ENCODE results near the gene FGF18.

The FGF18 gene

GRCh38 chr5:171438738-171439137 lies 19.3 kb downstream of the FGF18 start:
- Histone ChIP-seq H3K4me3 (ENCODE audit: low read length) (no peak overlapping the region), H3K4me2 (ENCODE audit: low read length) (no peak overlapping the region), H3K27ac (ENCODE audit: low read length) (no peak overlapping the region), H3K9ac (ENCODE audit: low read length) (no peak overlapping the region), H3K4me1 (ENCODE audit: low read length) (peaks cover 3% of the 10 kb centered on the region; the same call in 1 of the 2 replicates), H3K36me3 (replicated peaks; ENCODE audit: low read depth, low read length) (no peaks in the 10 kb centered on the region), H3K9me3 (ENCODE audit: insufficient read depth, low read length) (no peaks in the 10 kb centered on the region), H2AFZ (ENCODE audit: low read depth, low read length) (no peak overlapping the region), H3K27me3 (ENCODE audit: low read depth, low read length) (no peaks in the 10 kb centered on the region), H4K20me1 (ENCODE audit: insufficient read depth, low read length) (no peaks in the 10 kb centered on the region), H3K79me2 (ENCODE audit: low read length) (no peaks in the 10 kb centered on the region)
- no peak for TF ChIP-seq EZH2phosphoT487 (IDR thresholded peaks at IDR 0.05; ENCODE audit: low read depth)
- TF ChIP-seq, protein P1, sequence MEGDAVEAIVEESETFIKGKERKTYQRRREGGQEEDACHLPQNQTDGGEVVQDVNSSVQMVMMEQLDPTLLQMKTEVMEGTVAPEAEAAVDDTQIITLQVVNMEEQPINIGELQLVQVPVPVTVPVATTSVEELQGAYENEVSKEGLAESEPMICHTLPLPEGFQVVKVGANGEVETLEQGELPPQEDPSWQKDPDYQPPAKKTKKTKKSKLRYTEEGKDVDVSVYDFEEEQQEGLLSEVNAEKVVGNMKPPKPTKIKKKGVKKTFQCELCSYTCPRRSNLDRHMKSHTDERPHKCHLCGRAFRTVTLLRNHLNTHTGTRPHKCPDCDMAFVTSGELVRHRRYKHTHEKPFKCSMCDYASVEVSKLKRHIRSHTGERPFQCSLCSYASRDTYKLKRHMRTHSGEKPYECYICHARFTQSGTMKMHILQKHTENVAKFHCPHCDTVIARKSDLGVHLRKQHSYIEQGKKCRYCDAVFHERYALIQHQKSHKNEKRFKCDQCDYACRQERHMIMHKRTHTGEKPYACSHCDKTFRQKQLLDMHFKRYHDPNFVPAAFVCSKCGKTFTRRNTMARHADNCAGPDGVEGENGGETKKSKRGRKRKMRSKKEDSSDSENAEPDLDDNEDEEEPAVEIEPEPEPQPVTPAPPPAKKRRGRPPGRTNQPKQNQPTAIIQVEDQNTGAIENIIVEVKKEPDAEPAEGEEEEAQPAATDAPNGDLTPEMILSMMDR (IDR thresholded peaks at IDR 0.05; ENCODE audit: low read depth, low read length), result no peak

GRCh38 chr5:171441246-171441791 lies 21.9 kb downstream of the FGF18 start:
- no peak overlapping the region for H3K4me2 ChIP-seq (ENCODE audit: low read length)
- no peak overlapping the region for H3K27ac ChIP-seq (ENCODE audit: low read length)
- peaks cover 3% of the 10 kb centered on the region; the same call in 1 of the 2 replicates for H3K4me1 ChIP-seq (ENCODE audit: low read length)
- H3K4me3 ChIP-seq (ENCODE audit: low read length), result no peak overlapping the region
- no peaks in the 10 kb centered on the region for H3K27me3 ChIP-seq (ENCODE audit: low read depth, low read length)
- no peak overlapping the region for H3K9ac ChIP-seq (ENCODE audit: low read length)
- no peaks in the 10 kb centered on the region for H3K79me2 ChIP-seq (ENCODE audit: low read length)
- no peak for TF ChIP-seq EZH2phosphoT487 (IDR thresholded peaks at IDR 0.05; ENCODE audit: low read depth)
- TF ChIP-seq, protein P1 (IDR thresholded peaks at IDR 0.05; ENCODE audit: low read depth, low read length), result no peak
- H4K20me1 ChIP-seq (ENCODE audit: insufficient read depth, low read length), result no peaks in the 10 kb centered on the region
- no peaks in the 10 kb centered on the region for H3K36me3 ChIP-seq (replicated peaks; ENCODE audit: low read depth, low read length)
- H2AFZ ChIP-seq (ENCODE audit: low read depth, low read length), result no peak overlapping the region
- H3K9me3 ChIP-seq (ENCODE audit: insufficient read depth, low read length), result no peaks in the 10 kb centered on the region

- Histone ChIP-seq H3K4me2 (ENCODE audit: low read length) (no peak overlapping the region), H3K4me1 (ENCODE audit: low read length) (peaks cover 3% of the 10 kb centered on the region; the same call in 1 of the 2 replicates), H2AFZ (ENCODE audit: low read depth, low read length) (no peak overlapping the region), H3K4me3 (ENCODE audit: low read length) (no peak overlapping the region), H3K9ac (ENCODE audit: low read length) (no peak overlapping the region), H3K79me2 (ENCODE audit: low read length) (no peaks in the 10 kb centered on the region), H3K27ac (ENCODE audit: low read length) (no peak overlapping the region), H3K36me3 (replicated peaks; ENCODE audit: low read depth, low read length) (no peaks in the 10 kb centered on the region), H3K9me3 (ENCODE audit: insufficient read depth, low read length) (no peaks in the 10 kb centered on the region), H4K20me1 (ENCODE audit: insufficient read depth, low read length) (no peaks in the 10 kb centered on the region), H3K27me3 (ENCODE audit: low read depth, low read length) (no peaks in the 10 kb centered on the region)
- no peak for TF ChIP-seq EZH2phosphoT487 (IDR thresholded peaks at IDR 0.05; ENCODE audit: low read depth)
- TF ChIP-seq, protein P1 (IDR thresholded peaks at IDR 0.05; ENCODE audit: low read depth, low read length), result no peak
Measured at GRCh38 chr5:171442287-171443042, 23.0 kb downstream of the FGF18 start.

DNA sequence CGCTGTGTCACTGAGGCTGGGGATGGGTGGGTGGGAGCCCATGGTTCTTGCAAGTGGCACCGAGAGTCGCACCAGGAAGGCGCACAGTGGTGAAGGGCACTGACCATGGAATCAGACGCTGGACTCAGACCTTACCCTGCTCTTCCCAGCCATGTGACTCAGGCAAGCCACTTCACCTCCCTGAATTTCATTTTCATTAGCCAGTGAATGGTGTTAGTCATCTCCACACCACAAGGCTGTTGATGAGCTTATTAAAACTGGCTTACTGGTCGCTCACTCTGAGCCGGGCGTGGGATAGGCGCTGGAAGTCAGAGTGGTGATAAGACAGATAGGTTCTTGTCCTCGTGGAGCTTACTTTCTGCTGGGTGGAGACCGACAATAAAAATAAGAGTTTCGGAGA lies 25.1 kb downstream of the FGF18 start:
- no peaks in the 10 kb centered on the region for H4K20me1 ChIP-seq (ENCODE audit: insufficient read depth, low read length)
- no peak overlapping the region for H3K4me2 ChIP-seq (ENCODE audit: low read length)
- no peaks in the 10 kb centered on the region for H3K27me3 ChIP-seq (ENCODE audit: low read depth, low read length)
- H2AFZ ChIP-seq (ENCODE audit: low read depth, low read length), result no peak overlapping the region
- no peak overlapping the region for H3K4me3 ChIP-seq (ENCODE audit: low read length)
- no peak overlapping the region for H3K9ac ChIP-seq (ENCODE audit: low read length)
- no peaks in the 10 kb centered on the region for H3K9me3 ChIP-seq (ENCODE audit: insufficient read depth, low read length)
- H3K27ac ChIP-seq (ENCODE audit: low read length), result no peak overlapping the region
- TF ChIP-seq EZH2phosphoT487 (IDR thresholded peaks at IDR 0.05; ENCODE audit: low read depth), result no peak
- TF ChIP-seq, protein P1 (IDR thresholded peaks at IDR 0.05; ENCODE audit: low read depth, low read length), result no peak
- no peaks in the 10 kb centered on the region for H3K36me3 ChIP-seq (replicated peaks; ENCODE audit: low read depth, low read length)
- peaks cover 3% of the 10 kb centered on the region; the same call in 1 of the 2 replicates for H3K4me1 ChIP-seq (ENCODE audit: low read length)
- no peaks in the 10 kb centered on the region for H3K79me2 ChIP-seq (ENCODE audit: low read length)
